Measurements from ENCODE around the gene MSX1.
A peak's percentile ranks its signal among the peaks of the same experiment; 100 is the strongest.

GRCh38 chr4:4859325-4859798, at the start of gene MSX1:
- no peak for TF ChIP-seq CTCF (IDR thresholded peaks at IDR 0.05)
- TF ChIP-seq CBX2 (IDR thresholded peaks at IDR 0.05; ENCODE audit: borderline replicate concordance, low read depth) = no peak
- no peak for TF ChIP-seq RAD21 (conservative IDR thresholded peaks at IDR 0.05 in 1 of 2, IDR thresholded peaks at IDR 0.05 in 1 of 2)
- no peak for TF ChIP-seq ELK1 (IDR thresholded peaks at IDR 0.05; ENCODE audit: low read depth, low read length)
- TF ChIP-seq POLR2A (IDR thresholded peaks at IDR 0.05; ENCODE audit: low read length) = peak; percentile 88
- no peak for TF ChIP-seq EHMT2 (IDR thresholded peaks at IDR 0.05; ENCODE audit: low read depth)
- TF ChIP-seq SMC3 (IDR thresholded peaks at IDR 0.05) = no peak

Data from A549 (cell line).